Mammary epithelial cell (primary cell): ENCODE data around the gene TXNRD2.

Source experiments
- CTCF ChIP-seq, 2 donors: IDR thresholded peaks in 1 of 2; conservative IDR thresholded peaks in 1 of 2; 2 replicates each; pipeline ENCODE4 v1.5.1; 2011 to 2012; ENCODE audit warnings: inconsistent platforms in 2 of 2, low read length in 2 of 2, mild to moderate bottlenecking in 2 of 2, control low read depth in 1 of 2, low read depth in 1 of 2; ENCODE audit not compliant: insufficient read depth in 1 of 2; ENCODE audit errors: extremely low read depth in 1 of 2
- EZH2 ChIP-seq: IDR thresholded peaks from 2 replicates; pipeline ENCODE4 v1.6.1; 2012; ENCODE audit warnings: low read length, inconsistent platforms, borderline replicate concordance

GRCh38 chr22:19865141-19865829, 76.3 kb downstream of the TXNRD2 start:
- TF ChIP-seq CTCF (conservative IDR thresholded peaks at IDR 0.05 in 1 of 2, IDR thresholded peaks at IDR 0.05 in 1 of 2; ENCODE audit: extremely low read depth in 1 of 2, insufficient read depth in 1 of 2, low read depth in 1 of 2, low read length in 2 of 2): no peak
- no peak for TF ChIP-seq EZH2
